Fibroblast of peridontal ligament (primary cell): Measurements from ENCODE around the gene TH.

Experiments used
- DNase-seq: peaks from one replicate; pipeline ENCODE4 v3.0.0-alpha.2; 2010; ENCODE audit errors: extremely low read depth

TH gene

DNA sequence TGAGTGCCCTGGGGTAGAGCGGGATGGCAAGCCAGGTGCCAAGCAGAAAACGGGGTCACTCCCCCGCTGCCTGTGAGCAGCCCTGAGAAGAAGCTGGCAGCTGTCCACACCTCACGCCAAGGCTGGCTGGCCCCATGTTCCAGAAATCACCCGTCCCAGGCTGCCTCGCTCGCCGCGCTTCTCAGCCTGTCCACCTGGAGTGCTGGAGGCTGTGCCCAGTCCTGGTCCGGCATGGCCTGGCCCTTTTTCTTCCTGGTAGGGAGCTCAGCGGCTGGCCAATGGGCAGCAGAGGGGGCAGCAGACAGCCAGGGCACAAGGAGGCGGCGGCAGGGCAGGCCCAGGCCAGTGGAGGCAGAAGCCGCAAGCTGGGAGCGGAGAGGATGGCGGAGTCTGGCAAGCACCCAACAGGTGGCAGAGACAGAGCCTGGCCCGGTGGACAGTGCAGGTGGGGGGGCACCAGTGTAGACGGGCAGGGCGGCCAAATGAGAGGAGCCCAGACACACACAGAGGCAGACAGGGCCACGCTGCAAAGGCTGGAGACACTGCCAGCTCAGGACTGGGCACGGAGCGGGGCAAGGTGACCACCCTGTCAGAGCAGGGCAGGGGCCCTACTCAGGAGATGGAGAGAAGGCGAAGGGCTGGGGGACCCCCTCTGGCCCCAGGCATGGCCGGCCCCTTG lies 37.2 kb upstream of the TH start:
- DNase-seq = no peak

DNA sequence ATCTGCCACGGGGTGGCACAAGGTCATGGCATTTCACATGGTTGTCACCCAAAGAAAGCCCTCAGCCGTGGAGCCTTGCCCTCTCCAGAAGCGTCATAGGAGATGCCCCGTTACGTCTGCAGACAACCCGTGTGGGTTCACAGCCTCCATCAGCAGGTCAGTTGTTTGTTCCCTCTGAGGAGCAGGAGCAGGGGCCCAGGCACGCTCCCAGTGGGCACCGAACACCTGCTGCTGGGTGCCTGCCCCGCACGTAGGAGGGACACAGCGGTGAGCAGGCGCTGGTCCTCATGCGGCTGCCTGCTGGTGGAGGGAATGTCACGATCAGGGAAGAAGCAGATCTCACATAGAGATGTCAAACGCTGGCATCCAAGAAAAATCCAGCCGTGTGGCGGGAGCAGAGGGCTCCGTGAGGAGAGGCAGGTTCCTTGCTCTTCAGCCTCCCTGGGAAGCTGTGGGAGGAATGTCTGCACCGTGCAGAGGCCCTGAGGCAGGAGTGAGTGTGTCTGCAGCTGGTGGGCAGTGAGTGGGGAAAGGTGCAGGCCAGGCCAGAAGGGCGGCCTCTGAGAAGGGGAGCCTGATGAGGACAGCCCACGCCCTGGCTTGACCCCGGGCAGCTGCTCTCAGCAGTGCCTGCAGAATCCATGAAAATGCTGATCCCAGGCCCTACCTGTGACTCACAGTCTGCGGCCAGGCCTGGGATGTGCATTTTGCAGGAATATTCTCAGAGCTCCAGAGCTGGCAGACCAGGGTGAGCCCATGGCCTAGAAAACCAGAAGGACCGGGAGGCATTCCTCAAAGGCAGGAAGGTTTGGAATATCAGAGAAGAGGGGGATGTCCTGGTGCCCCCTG lies 36.4 kb upstream of the TH start:
- DNase-seq = no peak

DNA sequence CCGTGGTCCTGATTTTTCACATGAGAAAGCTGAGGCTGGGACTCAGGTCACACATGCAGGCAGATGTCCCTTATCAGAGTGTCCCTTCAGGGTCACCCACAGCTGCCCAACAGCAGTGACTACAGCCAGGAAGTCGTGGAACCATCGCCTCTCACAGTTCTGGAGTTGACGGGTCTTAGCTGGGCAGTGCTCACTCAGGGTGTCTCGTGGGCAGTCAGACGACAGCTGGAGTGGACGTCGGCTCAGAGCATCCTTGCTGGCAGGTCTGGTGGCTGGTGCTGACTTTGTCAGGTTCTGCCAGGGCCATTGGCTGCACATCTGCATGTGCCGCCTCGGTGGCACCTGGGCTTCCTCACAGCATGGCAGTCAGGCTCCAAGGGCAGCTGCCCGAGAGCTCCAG lies 35.6 kb upstream of the TH start:
- DNase-seq = no peak

DNA sequence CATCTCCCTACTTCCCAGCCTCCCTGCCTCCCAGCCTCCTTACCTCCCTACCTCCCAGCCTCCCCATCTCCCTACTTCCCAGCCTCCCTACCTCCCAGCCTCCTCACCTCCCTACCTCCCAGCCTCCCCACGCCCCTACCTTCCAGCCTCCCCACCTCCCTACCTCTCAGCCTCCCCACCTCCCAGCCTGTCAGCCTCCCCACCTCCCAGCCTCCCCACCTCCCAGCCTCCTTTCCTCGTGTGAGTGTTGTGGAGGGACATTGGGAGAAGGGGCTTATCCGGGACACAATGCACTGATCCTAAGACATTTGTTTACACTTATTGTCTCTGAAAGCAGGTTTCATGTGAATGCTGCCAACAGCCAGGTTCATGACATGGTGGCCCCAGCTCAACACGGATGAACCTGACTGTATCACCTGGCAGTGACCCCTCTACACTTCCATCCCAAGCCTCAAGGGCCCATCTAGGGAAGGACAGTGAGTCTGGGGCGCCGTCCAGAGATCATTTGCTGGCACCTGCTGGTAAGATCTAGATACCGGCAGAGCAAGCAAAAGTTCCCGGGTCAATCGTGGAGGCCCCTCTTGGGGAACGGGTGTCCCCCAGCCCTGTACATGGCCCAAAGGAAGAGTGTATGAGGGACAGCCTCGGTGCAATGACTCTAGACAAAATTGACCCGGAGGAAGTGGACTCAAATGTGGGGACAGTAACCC lies 34.5 kb upstream of the TH start:
- DNase-seq = no peak

DNA sequence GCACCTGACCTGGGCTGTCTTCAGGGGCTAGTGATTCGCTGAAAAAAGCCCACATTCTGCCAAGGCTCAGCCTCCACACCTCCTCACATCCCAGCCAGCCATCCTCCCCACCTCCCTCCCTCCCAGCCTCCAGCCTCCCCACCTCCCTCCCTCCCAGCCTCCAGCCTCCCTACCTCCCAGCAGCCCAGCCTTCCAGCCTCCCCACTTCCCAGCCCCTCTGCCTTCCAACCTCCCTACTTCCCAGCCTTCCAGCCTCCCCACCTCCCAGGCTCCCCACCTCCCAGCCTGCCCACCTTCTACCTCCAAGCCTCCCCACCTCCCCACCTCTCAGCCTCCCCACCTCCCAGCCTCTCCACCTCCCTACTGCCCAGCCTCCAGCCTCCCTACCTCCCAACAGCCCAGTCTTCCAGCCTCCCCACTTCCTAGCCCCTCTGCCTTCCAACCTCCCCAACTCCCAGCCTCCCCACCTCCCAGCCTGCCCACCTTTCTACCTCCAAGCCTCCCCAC lies 33.7 kb upstream of the TH start:
- no peak for DNase-seq

DNA sequence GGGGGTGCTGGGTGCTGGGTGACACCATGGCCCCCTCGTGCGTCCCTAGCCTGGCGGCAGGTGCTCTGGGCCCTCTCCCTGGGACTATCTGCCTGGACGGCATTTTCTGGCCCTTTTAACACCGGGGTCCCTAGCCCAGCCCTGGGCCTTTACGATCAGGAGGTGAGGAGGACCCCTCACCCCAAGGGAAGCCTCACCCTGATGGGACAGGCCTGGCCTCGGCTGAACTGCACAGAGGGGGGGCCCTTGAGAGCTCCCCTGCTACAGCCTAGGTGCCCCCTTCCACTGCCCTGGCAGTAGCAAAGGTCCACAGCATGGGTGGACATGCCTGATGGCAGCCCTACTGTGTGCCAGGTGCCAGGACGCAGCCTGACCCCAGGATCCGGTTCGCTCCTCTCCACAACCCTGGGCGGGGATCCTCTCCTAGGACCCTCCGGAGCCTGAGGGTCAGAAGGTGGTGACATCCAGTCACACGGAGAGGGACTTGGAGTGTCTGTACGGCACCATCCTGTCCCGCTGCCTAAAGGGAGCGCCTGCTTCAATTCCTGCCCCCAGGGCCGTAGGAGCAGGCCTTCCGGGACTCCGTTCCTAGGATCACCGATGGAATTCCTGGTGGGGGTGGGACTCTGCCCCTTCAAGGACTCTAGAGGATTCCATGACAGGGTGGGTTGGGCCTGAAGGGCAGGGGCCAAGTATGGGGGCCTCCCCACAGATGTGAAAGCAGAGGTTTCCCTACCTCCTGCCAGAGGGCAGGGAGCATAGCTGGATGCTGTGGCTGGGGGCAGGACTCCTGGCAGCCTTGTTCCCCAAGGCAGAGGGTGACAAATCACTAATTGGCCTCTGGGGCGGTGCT lies 33.0 kb upstream of the TH start:
- no peak for DNase-seq

DNA sequence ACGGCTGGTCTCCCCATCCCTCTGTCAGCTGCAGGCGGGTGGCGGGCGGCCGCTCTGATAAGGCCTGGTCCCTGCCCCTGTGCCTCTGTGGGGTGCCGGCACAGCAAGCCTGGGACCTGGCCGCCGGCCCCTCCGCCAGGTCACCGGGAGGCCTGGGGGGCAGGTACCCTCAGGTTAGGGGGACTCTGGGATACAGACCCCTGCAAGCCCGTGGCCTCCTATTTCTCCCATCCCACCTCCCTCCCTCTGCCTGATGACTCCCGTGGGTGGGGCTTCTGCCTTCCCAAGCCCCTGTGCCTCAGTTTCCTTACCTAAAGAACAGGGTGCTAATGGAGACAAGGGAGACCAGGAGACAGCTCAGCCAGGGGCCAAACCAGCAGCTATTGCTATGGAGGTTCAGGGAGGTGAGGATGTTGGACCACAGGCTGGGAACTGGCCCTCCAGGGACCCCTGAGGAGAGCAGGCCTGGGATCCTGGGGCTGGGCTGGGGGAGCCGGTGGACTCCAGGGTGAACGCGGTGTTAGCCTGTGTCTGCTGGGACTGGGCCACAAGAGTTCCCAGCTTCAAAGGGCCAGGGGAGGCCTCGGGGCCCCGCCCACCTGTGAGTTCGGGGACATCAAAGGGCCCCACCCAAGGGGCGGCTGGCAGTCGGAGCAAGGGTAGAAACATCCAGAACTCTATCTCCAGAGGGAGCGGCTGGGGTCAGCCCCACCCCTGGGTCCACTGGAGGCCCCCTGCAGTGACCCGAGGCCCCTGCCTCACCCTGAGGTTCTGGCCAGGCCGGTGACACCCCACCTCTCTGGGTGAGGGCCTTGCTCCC lies 32.0 kb upstream of the TH start:
- DNase-seq = no peak

DNA sequence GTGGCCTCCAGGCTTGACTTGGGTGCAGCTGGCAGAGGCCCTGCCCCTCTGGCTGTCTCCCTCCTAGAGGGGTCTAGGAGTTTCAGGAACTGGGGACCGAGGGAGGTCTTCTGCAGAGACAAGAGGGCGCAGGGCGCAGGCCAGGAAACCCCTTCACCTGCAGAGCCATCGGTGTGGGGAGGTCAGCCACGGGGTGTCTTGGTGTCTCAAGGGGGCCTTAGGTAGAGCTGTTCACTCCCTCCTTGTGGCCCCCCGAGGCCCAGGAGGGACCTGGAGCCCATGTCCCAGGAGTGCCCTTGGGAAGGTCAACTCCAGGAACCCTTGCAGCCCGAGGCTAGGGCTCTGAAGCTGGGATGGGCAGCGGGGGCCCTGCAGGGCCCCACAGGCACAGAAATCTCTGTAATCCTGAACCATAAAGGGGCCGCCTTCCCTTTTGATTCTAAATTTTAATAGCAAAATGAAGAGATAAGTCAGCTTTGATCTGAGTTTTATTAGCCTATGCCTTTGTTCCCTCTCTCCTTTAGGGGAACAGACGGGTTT lies 31.4 kb upstream of the TH start:
- DNase-seq = no peak

DNA sequence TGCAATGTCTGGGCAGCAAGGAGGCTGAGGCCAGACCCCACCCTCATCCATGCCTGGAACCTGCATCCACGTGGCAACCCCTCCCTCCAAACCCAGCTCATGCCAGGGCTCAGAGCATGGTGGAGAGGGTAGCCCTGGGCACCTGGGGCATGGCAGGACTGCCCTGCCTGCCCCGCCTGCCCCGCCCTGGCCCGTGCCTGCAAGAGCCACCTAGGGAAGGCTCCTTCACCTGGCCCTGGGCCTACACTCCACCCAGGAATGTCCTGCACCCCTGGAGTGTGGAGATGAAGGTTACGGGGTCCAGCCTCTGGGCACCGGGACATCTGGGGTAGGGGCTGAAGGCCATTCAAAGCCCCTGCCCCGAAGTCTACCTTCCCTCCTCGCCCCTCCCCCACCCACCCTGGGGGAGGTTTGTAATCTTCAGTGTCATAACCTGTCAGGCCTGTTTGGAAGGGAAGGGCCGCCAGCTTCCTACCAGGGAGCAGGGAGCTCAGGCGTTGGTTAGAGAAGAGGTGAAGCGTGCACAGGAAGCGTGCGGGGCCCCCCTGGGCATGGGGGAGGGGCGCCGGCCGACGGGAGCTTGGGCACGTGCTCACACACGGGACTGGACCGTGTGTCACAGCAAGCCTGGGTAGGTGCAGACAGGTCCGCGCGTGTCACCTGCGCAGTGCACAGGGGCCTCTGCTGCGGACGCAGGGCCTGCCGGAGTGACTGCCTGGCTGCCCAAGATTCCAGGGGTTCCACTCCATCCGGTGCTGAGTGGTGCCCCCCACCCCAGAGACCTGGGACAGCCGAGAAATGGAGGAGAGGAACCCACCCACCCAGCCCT lies 30.7 kb upstream of the TH start:
- DNase-seq = no peak

DNA sequence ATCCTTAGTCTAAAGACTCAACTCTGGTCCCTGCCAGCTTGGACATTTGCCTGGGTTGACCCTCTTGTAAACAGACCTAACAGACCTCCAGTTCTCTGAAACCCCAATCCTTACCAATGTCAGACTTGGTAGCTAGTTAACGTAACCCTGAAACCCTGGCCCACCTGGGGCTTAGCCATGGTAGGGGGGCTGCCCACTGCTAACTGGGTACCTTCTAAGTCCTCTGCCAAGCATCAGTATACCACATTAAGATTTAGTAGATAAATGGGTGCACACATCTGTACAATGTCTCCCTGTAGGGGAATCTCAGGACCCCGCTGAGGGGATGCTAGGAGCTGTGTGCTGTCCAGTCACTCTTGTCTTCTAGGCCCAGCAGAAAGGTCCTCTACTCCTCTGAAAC lies 29.9 kb upstream of the TH start:
- DNase-seq = no peak

DNA sequence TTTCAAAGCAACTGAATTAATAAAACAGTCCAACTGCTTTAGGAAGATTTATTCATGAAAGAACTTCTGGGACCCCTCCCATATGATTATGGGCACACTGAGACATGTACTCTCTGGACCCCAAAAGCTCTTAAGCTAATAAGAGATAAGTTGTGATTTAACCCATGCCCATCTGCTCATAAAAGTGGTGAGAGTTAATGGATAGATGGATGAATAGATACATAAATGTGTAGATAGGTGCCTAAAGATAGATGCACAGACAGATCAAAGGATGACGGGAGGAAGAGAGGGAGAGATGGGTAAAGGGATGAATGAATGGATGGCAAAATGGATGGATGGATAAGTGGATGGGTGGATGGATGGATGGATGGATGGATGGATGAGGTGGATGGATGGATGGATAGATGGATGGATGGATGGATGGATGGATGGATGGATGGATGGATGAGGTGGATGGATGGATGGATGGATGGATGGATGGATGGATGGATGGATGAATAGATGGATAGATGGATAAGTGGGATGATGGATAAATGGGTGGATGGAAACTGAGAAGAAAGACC lies 29.4 kb upstream of the TH start:
- DNase-seq = no peak

DNA sequence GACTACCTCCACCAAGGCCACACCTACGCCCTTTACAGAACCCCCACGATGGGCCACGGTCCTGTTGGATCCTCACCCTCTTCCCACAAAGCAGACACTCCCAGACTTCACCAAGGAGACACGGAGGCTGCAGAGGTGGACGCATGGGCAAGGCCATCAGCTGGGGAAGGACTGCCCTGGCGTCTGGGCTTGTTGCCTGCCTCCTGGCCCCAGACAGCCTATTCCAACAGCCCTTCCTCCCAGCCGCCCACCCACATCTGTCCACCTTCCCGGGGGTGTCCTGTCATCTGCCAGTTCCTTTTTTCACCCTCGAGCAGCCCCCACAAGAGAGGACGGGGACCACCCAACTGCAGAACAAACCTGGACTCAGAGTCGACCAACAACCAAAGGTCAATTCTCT lies 28.9 kb upstream of the TH start:
- DNase-seq = no peak

DNA sequence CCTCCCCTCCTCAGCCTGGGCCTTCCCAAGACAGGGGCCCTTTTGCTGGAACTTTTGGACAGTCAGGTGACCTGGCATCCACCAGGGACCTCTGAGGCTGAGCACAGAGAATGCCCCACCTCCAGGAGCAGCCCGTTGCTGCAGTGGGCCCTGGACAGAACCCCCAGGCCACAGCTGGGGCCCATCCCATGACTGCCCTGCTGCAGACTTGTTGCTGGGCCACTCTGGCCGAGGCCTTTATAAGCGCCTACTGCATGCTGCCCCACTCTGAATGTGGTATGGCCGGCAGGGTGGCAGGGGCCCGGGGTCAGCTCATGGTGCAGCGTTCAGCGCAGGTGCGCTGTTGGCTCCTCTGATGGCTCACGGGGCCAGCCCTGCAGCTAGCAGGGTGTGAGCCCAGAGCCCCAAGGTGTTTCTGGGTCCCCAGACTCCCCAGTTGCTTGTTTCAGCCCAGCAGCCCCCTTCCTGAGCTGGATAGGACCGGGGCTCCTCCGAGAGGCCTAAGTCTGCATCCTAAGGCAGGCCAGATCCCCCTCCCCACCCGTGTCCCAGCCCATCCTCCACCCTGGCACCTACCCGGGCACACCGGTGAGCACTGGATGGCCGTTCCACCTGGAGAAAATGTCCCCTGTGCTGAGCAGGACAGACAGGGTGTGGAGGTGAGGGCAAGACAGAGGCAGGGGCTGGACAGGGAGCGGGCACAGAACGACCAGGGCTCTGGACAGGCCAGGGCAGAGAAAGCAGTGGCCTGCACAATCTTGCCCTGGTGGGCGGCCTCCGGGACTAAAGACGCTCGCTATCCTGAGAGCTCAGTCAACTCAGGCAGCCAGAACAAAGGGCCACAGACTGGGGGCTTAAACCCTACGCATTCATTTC lies 28.1 kb upstream of the TH start:
- DNase-seq = no peak

DNA sequence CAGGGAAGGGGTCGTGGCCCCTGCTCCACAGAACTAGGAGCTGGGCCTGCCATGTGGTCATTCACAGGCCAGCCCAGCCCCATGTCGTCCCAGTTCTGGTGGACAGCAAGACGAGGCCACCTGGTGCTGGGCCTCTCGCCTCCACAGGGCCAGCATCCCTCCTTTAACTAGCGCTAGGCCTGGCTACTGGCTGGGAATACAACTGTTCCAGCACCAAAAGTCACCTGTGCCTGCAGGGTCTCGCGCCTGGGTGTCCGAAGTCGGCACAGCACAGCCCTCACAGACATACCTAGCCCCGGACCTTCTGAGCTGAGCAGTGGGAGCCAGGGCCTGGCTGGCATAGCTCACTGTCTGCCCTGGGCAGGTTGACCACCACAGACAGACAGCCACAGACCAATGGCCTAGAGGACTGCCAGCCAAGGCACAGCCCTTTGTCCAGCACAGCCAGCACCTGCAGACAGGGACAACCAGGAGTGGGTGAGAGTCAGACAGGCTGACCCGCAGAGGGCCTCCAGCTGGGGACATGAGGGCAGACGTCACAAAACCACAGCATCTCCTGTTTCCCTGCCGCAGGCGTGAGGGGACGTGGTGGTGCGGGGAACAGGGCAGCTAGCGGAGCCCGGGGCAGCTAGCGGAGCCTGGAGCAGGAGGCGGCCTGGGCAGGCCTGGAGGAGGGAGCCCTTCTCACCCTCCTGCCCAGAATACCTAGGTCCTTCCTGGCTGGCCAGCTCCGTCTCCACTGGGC lies 27.2 kb upstream of the TH start:
- no peak for DNase-seq

DNA sequence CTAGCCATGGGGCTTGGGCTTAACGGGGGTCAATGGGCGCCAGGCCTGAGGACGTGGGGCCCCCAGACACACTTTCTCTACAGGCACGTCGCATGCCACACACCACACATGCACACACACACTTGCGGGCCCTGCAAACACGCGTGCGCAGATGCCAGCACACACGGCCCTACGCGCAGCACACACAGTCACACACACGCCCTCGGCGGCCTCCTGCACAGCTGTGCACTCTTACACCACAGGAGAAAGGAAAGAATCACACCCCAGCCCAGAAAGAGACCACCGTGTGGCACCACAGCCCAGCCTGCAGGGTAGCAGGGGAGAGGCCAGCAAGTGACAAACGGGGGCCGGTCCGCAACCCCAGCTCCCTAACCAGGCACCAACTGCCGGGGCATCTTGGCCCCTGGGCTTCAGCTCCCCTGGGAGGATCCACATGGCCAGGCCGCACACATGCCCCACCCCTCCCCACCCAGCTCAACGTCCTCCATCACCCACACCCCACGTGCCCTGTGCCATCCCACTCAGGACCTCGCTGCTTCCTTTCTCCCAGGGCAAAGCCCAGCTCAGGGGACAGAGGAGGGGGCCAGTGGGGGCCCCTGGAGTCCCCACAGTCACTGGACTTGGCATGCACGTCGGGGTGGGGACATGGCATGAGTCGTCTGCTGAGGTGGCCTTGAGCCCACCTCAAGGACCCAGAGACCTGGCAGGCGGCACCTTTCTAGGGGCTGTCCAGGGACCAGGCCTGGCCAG lies 26.3 kb upstream of the TH start:
- DNase-seq = no peak

DNA sequence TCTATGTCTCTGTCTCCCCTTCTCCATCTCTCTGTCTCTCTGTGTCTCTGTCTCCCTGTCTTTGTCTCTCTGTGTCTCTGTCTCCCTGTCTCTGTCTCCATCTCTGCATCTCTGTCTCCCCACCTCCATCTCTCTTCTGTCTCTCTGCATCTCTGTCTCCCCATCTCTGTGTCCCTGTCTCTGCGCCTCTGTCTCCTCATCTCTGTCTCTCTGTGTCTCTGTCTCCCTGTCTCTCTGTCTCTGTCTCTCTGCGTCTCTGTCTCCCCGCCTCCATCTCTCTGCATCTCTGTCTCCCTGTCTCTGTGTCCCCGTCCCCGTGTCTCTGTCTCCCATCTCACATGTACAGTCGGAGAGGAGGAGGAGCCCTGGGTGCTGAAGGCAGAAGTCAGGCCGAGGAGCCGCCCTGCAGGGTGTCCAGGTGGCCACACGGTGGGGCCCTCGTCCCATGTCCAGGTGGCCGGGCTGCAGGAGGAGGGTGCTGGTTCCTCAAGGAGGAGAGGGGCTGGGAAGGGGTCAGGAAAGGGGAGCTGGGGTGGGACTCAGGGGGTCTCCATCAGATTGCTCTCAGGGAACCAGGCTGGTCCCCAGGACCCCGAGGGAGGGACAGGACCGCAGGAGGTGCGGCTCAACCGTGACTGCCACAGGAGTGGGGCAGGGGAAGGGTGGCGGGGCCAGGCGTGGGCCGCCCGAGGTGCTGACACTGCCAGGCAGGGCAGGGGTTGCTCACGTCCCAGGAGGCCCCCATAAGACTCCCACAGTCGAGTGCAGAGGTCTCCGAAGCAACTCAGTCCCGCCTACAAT lies 25.6 kb upstream of the TH start:
- DNase-seq = peak; percentile 45
